ENCODE results near the gene ASTN2.

DNA sequence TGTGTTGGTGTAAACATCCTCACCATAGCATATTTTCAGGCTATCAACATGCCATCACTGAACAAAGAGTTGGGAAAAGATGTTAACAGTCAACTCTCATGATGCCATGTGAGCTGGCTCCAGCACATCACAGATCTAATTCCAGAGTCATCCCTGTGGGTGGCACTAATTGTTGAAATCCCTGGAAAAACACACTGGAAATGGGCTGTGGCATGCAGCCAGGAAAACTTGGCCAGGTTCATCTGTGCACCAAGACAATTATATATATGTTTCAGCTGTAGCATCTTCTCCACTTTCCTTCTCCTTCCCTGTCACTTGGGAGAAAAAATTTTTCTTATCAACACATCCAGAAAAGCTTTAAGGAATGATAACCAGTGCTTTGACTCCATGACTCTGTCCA is 414.0 kb downstream of the ASTN2 start:
- no peak for TF ChIP-seq YY1 (IDR thresholded peaks at IDR 0.05)
- TF ChIP-seq GABPA (IDR thresholded peaks at IDR 0.05 in 1 of 2, conservative IDR thresholded peaks at IDR 0.05 in 1 of 2): no peak
- TF ChIP-seq, protein P1, sequence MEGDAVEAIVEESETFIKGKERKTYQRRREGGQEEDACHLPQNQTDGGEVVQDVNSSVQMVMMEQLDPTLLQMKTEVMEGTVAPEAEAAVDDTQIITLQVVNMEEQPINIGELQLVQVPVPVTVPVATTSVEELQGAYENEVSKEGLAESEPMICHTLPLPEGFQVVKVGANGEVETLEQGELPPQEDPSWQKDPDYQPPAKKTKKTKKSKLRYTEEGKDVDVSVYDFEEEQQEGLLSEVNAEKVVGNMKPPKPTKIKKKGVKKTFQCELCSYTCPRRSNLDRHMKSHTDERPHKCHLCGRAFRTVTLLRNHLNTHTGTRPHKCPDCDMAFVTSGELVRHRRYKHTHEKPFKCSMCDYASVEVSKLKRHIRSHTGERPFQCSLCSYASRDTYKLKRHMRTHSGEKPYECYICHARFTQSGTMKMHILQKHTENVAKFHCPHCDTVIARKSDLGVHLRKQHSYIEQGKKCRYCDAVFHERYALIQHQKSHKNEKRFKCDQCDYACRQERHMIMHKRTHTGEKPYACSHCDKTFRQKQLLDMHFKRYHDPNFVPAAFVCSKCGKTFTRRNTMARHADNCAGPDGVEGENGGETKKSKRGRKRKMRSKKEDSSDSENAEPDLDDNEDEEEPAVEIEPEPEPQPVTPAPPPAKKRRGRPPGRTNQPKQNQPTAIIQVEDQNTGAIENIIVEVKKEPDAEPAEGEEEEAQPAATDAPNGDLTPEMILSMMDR (IDR thresholded peaks at IDR 0.05; ENCODE audit: low read depth, low read length, missing input control): no peak
- TF ChIP-seq, protein P2, sequence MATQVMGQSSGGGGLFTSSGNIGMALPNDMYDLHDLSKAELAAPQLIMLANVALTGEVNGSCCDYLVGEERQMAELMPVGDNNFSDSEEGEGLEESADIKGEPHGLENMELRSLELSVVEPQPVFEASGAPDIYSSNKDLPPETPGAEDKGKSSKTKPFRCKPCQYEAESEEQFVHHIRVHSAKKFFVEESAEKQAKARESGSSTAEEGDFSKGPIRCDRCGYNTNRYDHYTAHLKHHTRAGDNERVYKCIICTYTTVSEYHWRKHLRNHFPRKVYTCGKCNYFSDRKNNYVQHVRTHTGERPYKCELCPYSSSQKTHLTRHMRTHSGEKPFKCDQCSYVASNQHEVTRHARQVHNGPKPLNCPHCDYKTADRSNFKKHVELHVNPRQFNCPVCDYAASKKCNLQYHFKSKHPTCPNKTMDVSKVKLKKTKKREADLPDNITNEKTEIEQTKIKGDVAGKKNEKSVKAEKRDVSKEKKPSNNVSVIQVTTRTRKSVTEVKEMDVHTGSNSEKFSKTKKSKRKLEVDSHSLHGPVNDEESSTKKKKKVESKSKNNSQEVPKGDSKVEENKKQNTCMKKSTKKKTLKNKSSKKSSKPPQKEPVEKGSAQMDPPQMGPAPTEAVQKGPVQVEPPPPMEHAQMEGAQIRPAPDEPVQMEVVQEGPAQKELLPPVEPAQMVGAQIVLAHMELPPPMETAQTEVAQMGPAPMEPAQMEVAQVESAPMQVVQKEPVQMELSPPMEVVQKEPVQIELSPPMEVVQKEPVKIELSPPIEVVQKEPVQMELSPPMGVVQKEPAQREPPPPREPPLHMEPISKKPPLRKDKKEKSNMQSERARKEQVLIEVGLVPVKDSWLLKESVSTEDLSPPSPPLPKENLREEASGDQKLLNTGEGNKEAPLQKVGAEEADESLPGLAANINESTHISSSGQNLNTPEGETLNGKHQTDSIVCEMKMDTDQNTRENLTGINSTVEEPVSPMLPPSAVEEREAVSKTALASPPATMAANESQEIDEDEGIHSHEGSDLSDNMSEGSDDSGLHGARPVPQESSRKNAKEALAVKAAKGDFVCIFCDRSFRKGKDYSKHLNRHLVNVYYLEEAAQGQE (IDR thresholded peaks at IDR 0.05): no peak
- TF ChIP-seq RXRA (IDR thresholded peaks at IDR 0.05): no peak
- no peak for TF ChIP-seq RAD21 (IDR thresholded peaks at IDR 0.05)
- TF ChIP-seq TAF1 (conservative IDR thresholded peaks at IDR 0.05): no peak
- no peak for TF ChIP-seq JUND (IDR thresholded peaks at IDR 0.05)
- TF ChIP-seq, protein P3, sequence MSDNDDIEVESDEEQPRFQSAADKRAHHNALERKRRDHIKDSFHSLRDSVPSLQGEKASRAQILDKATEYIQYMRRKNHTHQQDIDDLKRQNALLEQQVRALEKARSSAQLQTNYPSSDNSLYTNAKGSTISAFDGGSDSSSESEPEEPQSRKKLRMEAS (IDR thresholded peaks at IDR 0.05): no peak
- TF ChIP-seq, protein P4, sequence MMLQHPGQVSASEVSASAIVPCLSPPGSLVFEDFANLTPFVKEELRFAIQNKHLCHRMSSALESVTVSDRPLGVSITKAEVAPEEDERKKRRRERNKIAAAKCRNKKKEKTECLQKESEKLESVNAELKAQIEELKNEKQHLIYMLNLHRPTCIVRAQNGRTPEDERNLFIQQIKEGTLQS (IDR thresholded peaks at IDR 0.05): no peak

Data from liver (tissue), 3 donors.